HepG2 (cell line): ENCODE measurements around the gene TMEM79. TPM values are rescaled to one million over a fixed set of nuclear protein-coding genes. Genes with fewer than 3 reads are reported as not detected.

ENCODE experiments used
- ARID2 ChIP-seq: sonication (generic); formaldehyde crosslinking; IDR thresholded peaks from 2 replicates; pipeline ENCODE4 v1.8.1; 2022; ENCODE audit warnings: mild to moderate bottlenecking, missing genetic modification reagents, borderline replicate concordance
- BCL3 ChIP-seq: sonication (generic); formaldehyde crosslinking; IDR thresholded peaks from 2 replicates; pipeline ENCODE4 v1.5.1; 2020; ENCODE audit warnings: mild to moderate bottlenecking, missing genetic modification reagents, moderate library complexity
- CBFB ChIP-seq: sonication (generic); formaldehyde crosslinking; IDR thresholded peaks from 2 replicates; pipeline ENCODE4 v1.4.0; 2020; ENCODE audit warnings: missing genetic modification reagents
- CCAR2 ChIP-seq: fragments of 200-400 bp; formaldehyde crosslinking; optimal IDR thresholded peaks from 2 replicates; pipeline ENCODE3; 2018; ENCODE audit warnings: low read depth, mild to moderate bottlenecking, low read length, moderate library complexity
- HNRNPLL ChIP-seq: fragments of 200-400 bp; formaldehyde crosslinking; IDR thresholded peaks from 2 replicates; pipeline ENCODE4 v1.6.1; 2017; ENCODE audit warnings: mild to moderate bottlenecking, low read depth, low read length; ENCODE audit not compliant: poor library complexity, severe bottlenecking
- MAFK ChIP-seq, 2 experiments: IDR thresholded peaks in 1 of 2; conservative IDR thresholded peaks in 1 of 2; 2 replicates each; pipeline ENCODE4 v1.6.1; 2011; ENCODE audit warnings: improper control_type of control experiment in 2 of 2, low read length in 2 of 2
- NAIF1 ChIP-seq: sonication (generic); formaldehyde crosslinking; IDR thresholded peaks from 2 replicates; pipeline ENCODE4 v1.5.0; 2020; ENCODE audit warnings: mild to moderate bottlenecking, missing genetic modification reagents, borderline replicate concordance
- NFKB2 ChIP-seq: sonication (generic); formaldehyde crosslinking; IDR thresholded peaks from 2 replicates; pipeline ENCODE4 v1.4.0; 2020; ENCODE audit warnings: missing genetic modification reagents, borderline replicate concordance
- ONECUT2 ChIP-seq: sonication (generic); formaldehyde crosslinking; IDR thresholded peaks from 2 replicates; pipeline ENCODE4 v1.4.0; 2020; ENCODE audit warnings: missing genetic modification reagents
- REL ChIP-seq: sonication (generic); formaldehyde crosslinking; conservative IDR thresholded peaks from 2 replicates; pipeline ENCODE4 v1.8.0; 2022; ENCODE audit warnings: mild to moderate bottlenecking, missing genetic modification reagents, moderate library complexity
- RORA ChIP-seq: sonication (generic); formaldehyde crosslinking; IDR thresholded peaks from 2 replicates; pipeline ENCODE4 v1.5.0; 2020; ENCODE audit warnings: mild to moderate bottlenecking, missing genetic modification reagents, moderate library complexity
- SP4 ChIP-seq: sonication (generic); formaldehyde crosslinking; IDR thresholded peaks from 2 replicates; pipeline ENCODE4 v1.8.1; 2023; ENCODE audit warnings: mild to moderate bottlenecking, missing genetic modification reagents
- SRY ChIP-seq: sonication (generic); formaldehyde crosslinking; IDR thresholded peaks from 2 replicates; pipeline ENCODE4 v1.8.0; 2022; ENCODE audit warnings: mild to moderate bottlenecking, missing genetic modification reagents
- STAG1 ChIP-seq: sonication (generic); formaldehyde crosslinking; IDR thresholded peaks from 2 replicates; pipeline ENCODE4 v1.4.0; 2020; ENCODE audit warnings: missing genetic modification reagents
- TFE3 ChIP-seq: IDR thresholded peaks from 2 replicates; pipeline ENCODE4 v1.6.1; 2016
- UBTF ChIP-seq: sonication (generic); formaldehyde crosslinking; IDR thresholded peaks from 2 replicates; pipeline ENCODE4 v1.4.0; 2020; ENCODE audit warnings: mild to moderate bottlenecking, missing genetic modification reagents
- ZNF329 ChIP-seq: sonication (generic); formaldehyde crosslinking; IDR thresholded peaks from 2 replicates; pipeline ENCODE4 v1.9.0; 2021; ENCODE audit warnings: low read depth, mild to moderate bottlenecking, missing genetic modification reagents
- ZNF503 ChIP-seq: sonication (generic); formaldehyde crosslinking; IDR thresholded peaks from 2 replicates; pipeline ENCODE4 v1.4.0; 2020; ENCODE audit warnings: missing genetic modification reagents
- ZNF546 ChIP-seq: sonication (generic); formaldehyde crosslinking; conservative IDR thresholded peaks from 2 replicates; pipeline ENCODE4 v1.8.1; 2023; ENCODE audit warnings: mild to moderate bottlenecking, missing genetic modification reagents
- ZNF614 ChIP-seq: IDR thresholded peaks from 2 replicates; pipeline ENCODE4 v1.6.1; 2018; ENCODE audit warnings: missing biosample characterization, missing genetic modification reagents, inconsistent platforms, borderline replicate concordance
- ZNF781 ChIP-seq: sonication (generic); formaldehyde crosslinking; IDR thresholded peaks from 2 replicates; pipeline ENCODE4 v1.5.1; 2020; ENCODE audit warnings: borderline replicate concordance, mild to moderate bottlenecking, missing genetic modification reagents; ENCODE audit errors: not compliant biosample characterization
- polyA plus RNA-seq, 8 experiments: library from polyadenylated mRNA; depleted of rRNA in 3 of 8; stranded (reverse) in 7 of 8; unstranded in 1 of 8; fragments of >200 nt; fragmentation: Illumina TruSeq in 4 of 8; extraction: Trizol in 4 of 8; gene quantifications; 2 replicates each; pipeline versions ENCODE4 v1.2.1 to v1.2.3, GENCODE V29; 2011 to 2016; ENCODE audit warnings: low read depth in 4 of 8, missing spikeins in 1 of 8, mixed read lengths in 1 of 8; ENCODE audit not compliant: insufficient read depth in 1 of 8
- total RNA-seq, 5 experiments: library from RNA; depleted of rRNA; stranded (reverse); fragments of >200 nt; fragmentation: Illumina TruSeq; extraction: Trizol; gene quantifications; 2 replicates each; pipeline ENCODE4 v1.2.3, GENCODE V29; 2016; ENCODE audit warnings: low read depth in 1 of 5

Gene TMEM79
- total and polyA plus RNA-seq, 2 of the 13 experiments (the other 11 are each of a cell fraction or from before 2014, with no cell fraction given), result 1.2 to 1.9 TPM

GRCh38 chr1:156291226-156292061, 7.3 kb downstream of the TMEM79 start (continued):
- TF ChIP-seq ZNF503 (CRISPR knock-in tag) (0 out of 2 replicates have a peak, but pooled peaks have one; percentile 5), NFKB2 (peak; percentile 31; the same call in 1 of the 2 replicates), STAG1 (CRISPR knock-in tag) (0 out of 2 replicates have a peak, but pooled peaks have one; percentile 9), TFE3 (peak; percentile 62; the same call in 1 of the 2 replicates), RORA (CRISPR knock-in tag) (no peak), UBTF (CRISPR knock-in tag) (peak; percentile 80; the same call in 1 of the 2 replicates), ZNF614 (CRISPR knock-in tag) (peak; percentile 82; the same call in 1 of the 2 replicates), ARID2 (CRISPR knock-in tag) (no peak), HNRNPLL (peak; percentile 56), ONECUT2 (0 out of 2 replicates have a peak, but pooled peaks have one; percentile 54), SRY (CRISPR knock-in tag) (peak; percentile 75), MAFK (conservative IDR thresholded peaks at IDR 0.05 in 1 of 2, IDR thresholded peaks at IDR 0.05 in 1 of 2; ENCODE audit: low read length in 2 of 2) (0 out of 4 replicates have a peak, but pooled peaks of 1 of the 2 experiments have one; percentile 0), CBFB (CRISPR knock-in tag) (peak; percentile 82), SP4 (0 out of 2 replicates have a peak, but pooled peaks have one; percentile 52), ZNF329 (no peak), REL (CRISPR knock-in tag) (no peak; the same call in 1 of the 2 replicates), CCAR2 (no peak), ZNF546 (CRISPR knock-in tag) (peak; percentile 64), BCL3 (CRISPR knock-in tag) (peak; percentile 47; the same call in 1 of the 2 replicates), NAIF1 (CRISPR knock-in tag) (no peak), ZNF781 (CRISPR knock-in tag) (peak; percentile 78)
